ENCODE results near the gene OSBP.
"Not testable (repeated sequence)": the region's sequence is repeated elsewhere in the genome, so short reads cannot be mapped to it uniquely, and the experiment has no call there.

The OSBP gene

DNA sequence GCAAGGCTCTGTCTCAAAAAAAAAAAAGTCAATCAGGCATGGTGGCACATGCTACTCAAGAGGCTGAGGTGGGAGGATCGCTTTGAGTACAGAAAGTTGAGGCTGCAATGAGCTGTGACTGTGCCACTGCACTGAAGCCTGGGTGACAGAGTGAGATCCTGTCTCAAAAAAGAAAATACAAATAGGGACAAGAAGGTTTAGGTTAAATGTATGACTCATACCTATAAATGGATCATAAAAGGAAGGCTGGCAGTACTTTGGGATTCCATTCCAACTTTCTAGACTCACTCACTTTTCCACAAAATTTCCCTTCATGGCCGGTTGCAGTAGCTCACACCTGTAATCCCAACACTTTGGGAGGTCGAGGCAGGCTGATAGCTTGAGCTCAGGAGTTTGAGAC, 25.6 kb upstream of the OSBP start:
- Histone ChIP-seq H3K9me3 (replicated peaks in 1 of 11) (0 out of 22 replicates have a peak, but pooled peaks cover 0 to 4% (median 0%) of the 10 kb centered on the region in 11 experiments), H3K4me1 (no peaks in the 10 kb centered on the region), H3K36me3 (peaks cover 93 to 100% (median 97%) of the 10 kb centered on the region in 11 experiments), H4K20me1 (peaks cover 0 to 69% (median 3%) of the 10 kb centered on the region in 11 experiments; a peak in 7 of 22 replicates), H3K27me3 (no peaks in the 10 kb centered on the region), H3K4me2 (no peak overlapping the region), H3K4me3 (no peak overlapping the region), H3K27ac (no peak overlapping the region), H3K9ac (no peak overlapping the region)
- TF ChIP-seq Cebpa-rat (IDR thresholded peaks at IDR 0.05): no peak

DNA sequence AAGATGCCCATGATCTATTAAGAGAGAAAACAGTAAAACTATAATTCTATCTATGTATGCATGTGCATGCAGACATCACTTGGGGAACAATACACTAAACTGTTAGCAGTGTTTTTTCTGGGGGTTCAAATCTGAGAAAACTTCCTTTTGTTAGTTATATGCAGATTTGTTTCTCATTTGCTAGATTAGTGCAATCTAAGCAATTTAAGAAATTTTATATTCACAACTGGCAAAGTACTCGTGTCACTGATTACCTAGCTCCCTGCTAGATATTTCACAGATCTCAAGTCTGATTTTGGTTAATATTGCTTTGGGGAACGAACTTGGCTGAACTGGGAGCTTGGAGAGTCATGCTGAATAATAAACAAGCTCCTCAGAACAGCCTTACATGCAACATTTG, 14.9 kb upstream of the OSBP start:
- no peak overlapping the region for H3K4me2 ChIP-seq
- H3K4me1 ChIP-seq: 0 out of 20 replicates have a peak, but pooled peaks cover 0 to 4% (median 0%) of the 10 kb centered on the region in 10 experiments
- no peaks in the 10 kb centered on the region for H3K27me3 ChIP-seq
- TF ChIP-seq Cebpa-rat (IDR thresholded peaks at IDR 0.05): no peak
- peaks cover 26 to 56% (median 40%) of the 10 kb centered on the region in 11 experiments for H3K36me3 ChIP-seq
- no peaks in the 10 kb centered on the region for H4K20me1 ChIP-seq
- no peak overlapping the region for H3K9ac ChIP-seq
- no peak overlapping the region for H3K4me3 ChIP-seq
- no peak overlapping the region for H3K27ac ChIP-seq
- peaks cover 0 to 5% (median 0%) of the 10 kb centered on the region in 11 experiments; a peak in 1 of 22 replicates for H3K9me3 ChIP-seq (replicated peaks in 1 of 11)

GRCh38 chr11:59629996-59630395, 14.4 kb upstream of the OSBP start:
- no peak overlapping the region for H3K27ac ChIP-seq
- no peak for TF ChIP-seq Cebpa-rat (IDR thresholded peaks at IDR 0.05)
- no peak overlapping the region for H3K4me2 ChIP-seq
- peaks cover 0 to 5% (median 0%) of the 10 kb centered on the region in 11 experiments; a peak in 1 of 22 replicates for H3K9me3 ChIP-seq (replicated peaks in 1 of 11)
- no peak overlapping the region for H3K4me3 ChIP-seq
- H3K9ac ChIP-seq: no peak overlapping the region
- no peaks in the 10 kb centered on the region for H3K27me3 ChIP-seq
- no peaks in the 10 kb centered on the region for H4K20me1 ChIP-seq
- 0 out of 20 replicates have a peak, but pooled peaks cover 0 to 4% (median 0%) of the 10 kb centered on the region in 10 experiments for H3K4me1 ChIP-seq
- H3K36me3 ChIP-seq: peaks cover 21 to 51% (median 35%) of the 10 kb centered on the region in 11 experiments

DNA sequence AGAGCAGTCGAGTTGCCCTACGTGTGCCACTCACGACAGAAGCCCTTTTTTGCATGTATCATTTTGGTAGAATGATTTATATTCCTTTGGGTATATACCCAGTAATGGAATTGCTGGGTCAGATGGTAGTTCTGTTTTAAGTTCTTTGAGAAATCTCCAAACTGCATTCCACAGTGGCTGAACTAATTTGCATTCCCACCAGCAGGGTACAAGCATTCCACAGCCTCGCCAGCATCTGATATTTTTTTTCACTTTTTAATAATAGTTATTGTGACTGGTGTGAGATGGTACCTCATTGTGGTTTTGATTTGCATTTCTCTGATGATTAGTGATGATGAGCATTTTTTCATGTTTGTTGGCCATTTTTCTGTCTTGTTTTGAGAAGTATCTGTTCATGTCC, 11.4 kb upstream of the OSBP start:
- not testable (repeated sequence) for H3K4me3 ChIP-seq; H3K9ac ChIP-seq; H3K4me1 ChIP-seq; H3K27me3 ChIP-seq; H3K27ac ChIP-seq; H4K20me1 ChIP-seq; H3K9me3 ChIP-seq (replicated peaks in 1 of 11); H3K4me2 ChIP-seq
- H3K36me3 ChIP-seq: peaks cover 13 to 28% (median 24%) of the 10 kb centered on the region in 11 experiments

DNA sequence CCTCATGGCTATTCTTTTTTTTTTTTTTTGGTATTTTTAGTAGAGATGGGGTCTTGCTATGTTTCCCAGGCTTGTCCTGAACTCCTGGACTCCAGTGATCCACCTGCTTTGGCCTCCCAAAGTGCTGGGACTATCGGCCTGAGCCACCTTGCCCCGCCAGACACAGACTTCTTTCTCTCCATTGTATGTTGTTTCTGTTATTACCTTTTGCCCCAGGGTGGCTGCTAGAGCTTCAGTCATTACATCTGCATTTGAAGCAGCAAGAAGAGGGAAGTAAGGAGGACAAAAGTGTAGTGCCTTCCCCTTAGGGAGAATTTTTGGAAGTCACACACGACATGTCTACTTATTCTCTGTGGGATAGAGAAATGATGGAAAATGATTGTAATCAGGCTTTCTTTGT, 10.1 kb upstream of the OSBP start:
- no peak overlapping the region for H3K9ac ChIP-seq
- no peaks in the 10 kb centered on the region for H3K27me3 ChIP-seq
- H3K27ac ChIP-seq: no peak overlapping the region
- no peak overlapping the region for H3K4me3 ChIP-seq
- H4K20me1 ChIP-seq: no peaks in the 10 kb centered on the region
- no peak for TF ChIP-seq Cebpa-rat (IDR thresholded peaks at IDR 0.05)
- H3K4me1 ChIP-seq: 0 out of 20 replicates have a peak, but pooled peaks cover 0 to 4% (median 0%) of the 10 kb centered on the region in 10 experiments
- H3K36me3 ChIP-seq: peaks cover 10 to 19% (median 16%) of the 10 kb centered on the region in 11 experiments; a peak in 21 of 22 replicates
- peaks cover 0 to 5% (median 0%) of the 10 kb centered on the region in 11 experiments; a peak in 1 of 22 replicates for H3K9me3 ChIP-seq (replicated peaks in 1 of 11)
- H3K4me2 ChIP-seq: no peak overlapping the region

GRCh38 chr11:59617876-59618275, 2.3 kb upstream of the OSBP start:
- peaks cover 18 to 28% (median 23%) of the 10 kb centered on the region in 10 experiments for H3K4me1 ChIP-seq
- H3K36me3 ChIP-seq: peaks cover 0 to 9% (median 4%) of the 10 kb centered on the region in 11 experiments; a peak in 9 of 22 replicates
- no peak overlapping the region for H3K27ac ChIP-seq
- no peaks in the 10 kb centered on the region for H3K9me3 ChIP-seq (replicated peaks in 1 of 11)
- no peak overlapping the region for H3K4me3 ChIP-seq
- TF ChIP-seq Cebpa-rat (IDR thresholded peaks at IDR 0.05): no peak
- no peak overlapping the region for H3K4me2 ChIP-seq
- peaks cover 13 to 26% (median 22%) of the 10 kb centered on the region in 11 experiments; a peak in 19 of 22 replicates for H4K20me1 ChIP-seq
- no peaks in the 10 kb centered on the region for H3K27me3 ChIP-seq
- no peak overlapping the region for H3K9ac ChIP-seq

- Histone ChIP-seq H3K27me3 (no peaks in the 10 kb centered on the region), H3K4me3 (peak overlapping the region; percentile 41 to 64 (median 48); a peak in 18 of 20 replicates), H4K20me1 (peaks cover 24 to 39% (median 36%) of the 10 kb centered on the region in 11 experiments; a peak in 19 of 22 replicates), H3K27ac (peak overlapping the region; percentile 70 to 87 (median 81)), H3K4me1 (peaks cover 29 to 42% (median 36%) of the 10 kb centered on the region in 10 experiments), H3K4me2 (peak overlapping the region; percentile 59 to 84 (median 77)), H3K36me3 (peaks cover 0 to 23% (median 13%) of the 10 kb centered on the region in 11 experiments; a peak in 11 of 22 replicates), H3K9me3 (replicated peaks in 1 of 11) (no peaks in the 10 kb centered on the region), H3K9ac (peak overlapping the region; percentile 42 to 78 (median 69))
- TF ChIP-seq Cebpa-rat (IDR thresholded peaks at IDR 0.05): no peak
Measured at GRCh38 chr11:59616396-59616982, 915 bp upstream of the OSBP start.

- Histone ChIP-seq H3K4me1 (peaks cover 29 to 43% (median 37%) of the 10 kb centered on the region in 10 experiments), H4K20me1 (peaks cover 24 to 52% (median 49%) of the 10 kb centered on the region in 11 experiments; a peak in 19 of 22 replicates), H3K4me2 (peak overlapping the region; percentile 85 to 98 (median 93)), H3K36me3 (peaks cover 7 to 36% (median 20%) of the 10 kb centered on the region in 11 experiments), H3K9ac (peak overlapping the region; percentile 89 to 99 (median 94)), H3K27ac (peak overlapping the region; percentile 82 to 97 (median 90)), H3K27me3 (no peaks in the 10 kb centered on the region), H3K4me3 (peak overlapping the region; percentile 85 to 99 (median 96)), H3K9me3 (replicated peaks in 1 of 11) (no peaks in the 10 kb centered on the region)
- no peak for TF ChIP-seq Cebpa-rat (IDR thresholded peaks at IDR 0.05)
Measured at GRCh38 chr11:59615120-59615636, 396 bp downstream of the OSBP start.
